ENCODE results near the gene OPN4.

- TF ChIP-seq CTCF (IDR thresholded peaks at IDR 0.05; ENCODE audit: low read length) (no peak), EZH2 (optimal IDR thresholded peaks at IDR 0.05; ENCODE audit: low read depth, low read length) (no peak), EZH2phosphoT487 (IDR thresholded peaks at IDR 0.05; ENCODE audit: low read length) (no peak)
Measured at GRCh38 chr10:86674912-86675311, 20.6 kb downstream of the OPN4 start.

All from MM.1S (cell line).